Left hindlimb (tissue), 1 donor: ENCODE results near the gene COX11.

Experiments used
- DNase-seq: peaks from one replicate; pipeline ENCODE4 v3.0.0-alpha.2; 2018

COX11 gene

DNA sequence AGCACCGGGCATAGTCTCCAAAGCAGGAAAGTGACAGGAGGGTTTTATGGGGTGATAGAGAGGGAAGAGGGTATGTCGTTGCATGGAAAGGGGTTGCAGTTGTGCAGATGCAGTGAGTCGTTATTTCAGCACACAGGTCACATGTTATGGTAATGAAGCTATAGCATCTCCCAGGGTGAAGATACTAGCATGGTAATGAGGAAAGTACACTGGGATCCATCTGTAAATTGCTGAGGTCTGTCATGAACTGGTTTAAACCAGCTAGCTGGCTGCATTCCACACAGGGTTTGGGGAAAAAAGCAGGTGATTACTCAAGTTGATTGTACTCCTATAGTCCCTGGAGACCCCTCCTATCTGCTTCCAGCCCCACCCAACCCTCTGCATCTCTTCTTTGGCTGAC lies 11.7 kb downstream of the COX11 start:
- DNase-seq, result no peak

DNA sequence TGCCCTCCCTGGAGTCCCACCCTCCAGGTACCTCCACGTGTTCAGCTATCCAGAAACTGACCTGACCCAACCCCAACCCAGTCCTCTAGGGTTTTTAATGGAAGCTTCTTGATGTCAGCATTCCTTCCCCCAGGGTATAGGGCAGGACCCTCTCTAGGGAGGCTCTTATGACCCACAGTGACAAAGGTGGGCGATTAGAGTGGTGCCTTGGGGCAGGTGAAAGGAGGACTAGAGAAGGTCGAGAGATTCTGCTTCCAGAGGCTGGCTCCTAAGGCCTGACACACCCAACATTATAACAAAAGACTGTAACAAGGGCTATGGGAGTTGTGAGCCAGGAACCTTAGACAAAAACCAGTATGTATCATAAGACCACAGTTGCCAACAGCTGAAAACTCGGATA lies 17.2 kb downstream of the COX11 start:
- DNase-seq, result no peak

- DNase-seq, result no peak
Measured at GRCh38 chr17:54950116-54950515, 18.3 kb downstream of the COX11 start.

DNA sequence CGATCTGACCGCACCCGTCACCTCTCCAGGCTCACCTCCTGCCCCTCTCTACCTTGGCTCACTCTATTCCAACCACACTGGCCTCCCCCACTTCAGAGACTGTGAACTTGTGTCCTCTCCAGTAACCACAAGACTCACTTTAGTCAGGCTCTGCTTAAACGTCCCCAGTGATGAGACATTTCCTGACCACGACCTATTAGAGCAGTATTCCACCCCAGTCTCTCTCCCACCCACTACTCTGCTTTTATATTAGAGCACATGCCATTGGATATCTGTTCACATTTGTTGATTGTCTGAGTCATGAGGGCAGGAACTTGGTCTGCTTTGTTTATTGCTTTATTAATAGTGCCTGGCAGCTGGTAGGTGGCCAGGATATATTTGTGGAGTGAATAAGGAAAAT lies 20.1 kb downstream of the COX11 start:
- DNase-seq, result no peak

DNA sequence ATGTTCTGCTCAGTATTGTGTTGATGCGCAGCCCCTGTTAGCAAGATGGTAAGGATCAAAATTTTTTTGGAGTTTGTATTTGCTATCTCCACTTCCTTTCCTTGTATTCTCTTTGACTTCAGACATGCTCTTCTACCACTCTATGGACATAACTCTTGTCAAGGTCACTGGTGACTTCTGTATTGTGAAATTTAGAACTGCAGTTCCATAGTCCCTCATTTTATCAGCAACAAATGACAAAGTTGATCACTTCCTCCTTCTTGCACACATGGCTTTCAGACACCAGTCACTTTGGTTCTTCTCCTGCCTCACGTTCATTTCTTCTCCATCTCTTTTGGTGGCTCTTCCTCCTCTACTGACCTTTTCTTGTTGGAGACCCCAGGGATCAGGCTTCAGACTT lies 21.1 kb downstream of the COX11 start:
- DNase-seq, result no peak

DNA sequence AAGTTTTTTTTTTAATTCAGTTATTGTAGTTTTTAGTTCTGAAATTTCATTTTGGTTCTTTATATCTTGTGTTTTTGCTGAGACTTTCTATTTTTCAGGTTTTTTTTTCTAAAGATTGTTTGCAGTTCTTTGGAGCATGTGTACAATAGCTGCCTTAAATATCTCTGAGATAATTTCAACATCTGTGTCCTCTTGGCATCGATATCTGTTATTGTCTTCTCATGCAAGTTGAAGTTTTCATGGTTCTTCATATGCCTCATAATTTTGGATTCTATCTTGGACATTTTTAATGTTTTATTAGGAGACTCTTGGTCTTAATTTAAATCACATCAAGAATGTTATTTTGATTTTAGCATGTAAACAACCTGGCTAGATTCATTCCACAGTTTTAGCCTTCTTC lies 22.8 kb downstream of the COX11 start:
- no peak for DNase-seq

GRCh38 chr17:54945231-54945630 lies 23.2 kb downstream of the COX11 start:
- no peak for DNase-seq

GRCh38 chr17:54944796-54945195 lies 23.7 kb downstream of the COX11 start:
- DNase-seq, result no peak

DNA sequence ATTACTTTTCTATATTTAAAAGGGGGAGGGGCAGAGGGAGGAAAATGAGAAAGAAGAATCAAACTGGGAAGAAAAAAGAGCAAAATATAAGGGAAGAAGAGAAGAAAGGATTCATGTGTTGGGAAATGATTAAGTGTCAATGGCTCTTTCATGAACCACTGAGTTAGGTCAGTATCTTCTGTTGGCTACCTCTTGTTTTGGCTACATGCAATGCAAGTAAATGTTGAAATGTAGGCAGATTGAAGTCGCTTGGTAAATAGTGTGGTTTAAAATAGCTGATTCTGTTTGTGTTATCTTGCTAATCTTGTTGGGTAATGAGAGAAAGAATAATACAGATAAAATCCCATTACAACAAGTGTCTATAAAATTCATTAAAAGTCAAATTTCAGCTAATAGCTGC lies 27.2 kb downstream of the COX11 start:
- no peak for DNase-seq

DNA sequence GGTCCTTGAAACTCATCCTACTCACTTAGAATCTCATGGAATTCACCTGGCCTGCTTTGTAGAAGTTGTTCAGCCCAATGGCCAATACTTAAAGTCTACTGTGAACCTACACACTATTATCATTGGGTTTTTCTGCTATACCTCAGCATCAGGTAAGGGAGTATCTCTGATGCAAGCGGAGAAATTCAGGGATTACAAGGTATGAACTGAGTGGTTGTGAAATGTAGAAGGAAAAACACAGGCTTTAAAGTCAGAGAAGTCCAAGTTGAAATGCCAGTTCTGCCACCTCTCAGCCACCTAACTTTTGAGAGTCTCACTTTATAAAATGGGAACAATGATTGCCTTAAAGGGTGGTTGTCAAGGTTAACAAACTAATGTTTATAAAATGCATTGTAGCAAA lies 31.0 kb downstream of the COX11 start:
- no peak for DNase-seq

GRCh38 chr17:54937018-54937417 lies 31.4 kb downstream of the COX11 start:
- no peak for DNase-seq

DNA sequence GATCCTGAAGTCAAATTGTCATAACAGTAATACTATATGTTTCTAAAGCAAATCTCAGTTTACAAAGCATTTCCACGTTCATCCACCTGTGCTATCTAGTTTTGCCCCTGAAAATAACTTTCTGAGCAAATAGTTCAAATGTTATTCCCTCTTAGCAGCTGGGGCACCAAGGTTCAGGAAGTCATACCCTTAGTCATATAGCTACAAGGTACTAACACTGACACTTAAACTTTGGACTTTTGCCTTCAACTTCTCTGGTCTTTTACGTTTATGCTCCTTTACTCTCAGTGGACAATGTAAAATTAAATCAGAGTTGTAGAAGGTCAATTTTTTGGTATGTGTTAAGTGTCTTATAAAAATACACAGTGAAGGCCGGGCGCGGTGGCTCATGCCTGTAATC lies 33.0 kb downstream of the COX11 start:
- DNase-seq, result no peak

GRCh38 chr17:54933921-54934320 lies 34.5 kb downstream of the COX11 start:
- no peak for DNase-seq

DNA sequence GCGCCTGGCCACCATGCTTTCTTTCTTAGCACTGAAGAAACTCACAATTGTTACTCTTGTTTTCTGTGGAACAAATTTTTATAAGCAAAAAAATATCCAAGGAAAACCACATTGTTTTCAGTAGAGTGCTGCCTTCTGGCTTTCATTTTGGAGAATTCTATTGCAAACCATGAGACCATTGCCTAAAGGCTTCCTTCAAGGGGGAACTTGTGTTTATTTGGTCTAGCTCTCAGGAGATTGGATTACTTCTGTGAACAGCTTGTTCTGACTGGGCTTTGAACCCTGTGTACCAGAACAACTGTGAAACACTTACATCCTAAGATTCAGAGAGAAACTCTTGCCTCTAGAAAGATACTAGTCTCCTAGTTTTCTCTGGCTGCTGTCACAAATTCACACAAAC lies 35.7 kb downstream of the COX11 start:
- no peak for DNase-seq

- DNase-seq, result no peak
Measured at GRCh38 chr17:54927525-54927924, 40.9 kb downstream of the COX11 start.

- DNase-seq, result no peak
Measured at GRCh38 chr17:54924405-54924804, 44.0 kb downstream of the COX11 start.

DNA sequence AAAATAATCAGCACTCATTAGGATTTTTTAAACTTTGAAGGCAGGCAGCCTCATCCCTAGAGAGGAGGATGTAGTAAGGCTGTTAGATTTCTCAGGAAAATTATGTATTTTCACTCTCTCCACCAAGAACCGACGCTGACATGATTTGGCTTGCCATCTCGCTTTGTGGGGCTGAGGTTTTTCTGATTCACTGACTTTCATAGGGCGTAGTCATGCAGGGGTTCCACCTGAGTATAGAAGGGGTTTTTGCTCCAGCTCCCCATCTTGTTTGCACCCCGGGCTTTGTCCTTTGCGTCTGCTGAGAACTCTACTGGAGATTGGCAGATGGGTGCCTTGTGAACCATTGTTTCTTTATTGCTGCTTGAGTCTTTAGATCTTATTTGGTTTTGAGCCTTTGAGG lies 47.6 kb downstream of the COX11 start:
- no peak for DNase-seq

DNA sequence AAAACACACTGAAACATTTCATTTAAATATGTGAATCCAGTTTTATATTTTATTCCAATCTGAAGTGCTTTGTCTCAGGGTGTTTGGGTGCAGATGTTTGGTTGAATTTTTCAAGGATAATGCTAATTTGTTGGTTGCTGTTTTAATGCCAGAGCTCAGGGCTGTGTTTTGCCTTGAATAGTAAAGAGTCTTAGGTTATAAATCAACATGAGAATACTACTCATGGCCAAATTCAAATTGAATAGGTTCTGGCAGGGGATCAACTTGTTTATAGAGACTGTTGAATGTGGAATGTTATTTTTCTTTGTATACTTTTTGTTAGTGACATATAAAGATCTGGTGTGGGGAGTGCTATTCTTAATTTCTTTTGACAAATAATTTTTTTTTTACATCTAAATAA lies 49.0 kb downstream of the COX11 start:
- DNase-seq, result no peak

GRCh38 chr17:54916721-54917120 lies 51.7 kb downstream of the COX11 start:
- no peak for DNase-seq
